Measurements from ENCODE around the gene TEX44.
"Not testable (repeated sequence)": the region's sequence is repeated elsewhere in the genome, so short reads cannot be mapped to it uniquely, and the experiment has no call there.

Gene TEX44

DNA sequence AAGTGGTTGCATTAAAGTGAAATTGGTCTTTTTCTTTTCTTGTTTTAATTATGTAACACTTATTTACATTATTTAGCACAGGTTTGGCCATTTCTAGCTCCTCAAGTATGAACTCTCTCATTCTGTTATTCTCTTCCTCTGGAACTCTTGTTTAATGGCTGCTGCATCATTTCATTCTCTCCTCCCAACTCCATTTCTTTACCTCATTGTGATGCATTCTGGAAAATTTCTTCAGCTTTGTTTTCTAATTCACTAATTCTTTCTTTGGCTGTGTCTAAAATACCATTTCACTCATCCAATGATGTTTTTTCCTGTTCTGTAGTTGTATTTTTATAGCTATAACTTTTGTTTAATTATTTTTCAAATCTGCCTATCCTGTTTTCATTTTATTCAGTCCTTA is 39.9 kb upstream of the TEX44 start:
- TF ChIP-seq, protein P1, sequence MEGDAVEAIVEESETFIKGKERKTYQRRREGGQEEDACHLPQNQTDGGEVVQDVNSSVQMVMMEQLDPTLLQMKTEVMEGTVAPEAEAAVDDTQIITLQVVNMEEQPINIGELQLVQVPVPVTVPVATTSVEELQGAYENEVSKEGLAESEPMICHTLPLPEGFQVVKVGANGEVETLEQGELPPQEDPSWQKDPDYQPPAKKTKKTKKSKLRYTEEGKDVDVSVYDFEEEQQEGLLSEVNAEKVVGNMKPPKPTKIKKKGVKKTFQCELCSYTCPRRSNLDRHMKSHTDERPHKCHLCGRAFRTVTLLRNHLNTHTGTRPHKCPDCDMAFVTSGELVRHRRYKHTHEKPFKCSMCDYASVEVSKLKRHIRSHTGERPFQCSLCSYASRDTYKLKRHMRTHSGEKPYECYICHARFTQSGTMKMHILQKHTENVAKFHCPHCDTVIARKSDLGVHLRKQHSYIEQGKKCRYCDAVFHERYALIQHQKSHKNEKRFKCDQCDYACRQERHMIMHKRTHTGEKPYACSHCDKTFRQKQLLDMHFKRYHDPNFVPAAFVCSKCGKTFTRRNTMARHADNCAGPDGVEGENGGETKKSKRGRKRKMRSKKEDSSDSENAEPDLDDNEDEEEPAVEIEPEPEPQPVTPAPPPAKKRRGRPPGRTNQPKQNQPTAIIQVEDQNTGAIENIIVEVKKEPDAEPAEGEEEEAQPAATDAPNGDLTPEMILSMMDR (conservative IDR thresholded peaks at IDR 0.05; ENCODE audit: low read depth, low read length), result no peak
- no peak overlapping the region for H3K4me3 ChIP-seq (ENCODE audit: low read depth, low read length)
- no peak for DNase-seq (ENCODE audit: low read depth)

DNA sequence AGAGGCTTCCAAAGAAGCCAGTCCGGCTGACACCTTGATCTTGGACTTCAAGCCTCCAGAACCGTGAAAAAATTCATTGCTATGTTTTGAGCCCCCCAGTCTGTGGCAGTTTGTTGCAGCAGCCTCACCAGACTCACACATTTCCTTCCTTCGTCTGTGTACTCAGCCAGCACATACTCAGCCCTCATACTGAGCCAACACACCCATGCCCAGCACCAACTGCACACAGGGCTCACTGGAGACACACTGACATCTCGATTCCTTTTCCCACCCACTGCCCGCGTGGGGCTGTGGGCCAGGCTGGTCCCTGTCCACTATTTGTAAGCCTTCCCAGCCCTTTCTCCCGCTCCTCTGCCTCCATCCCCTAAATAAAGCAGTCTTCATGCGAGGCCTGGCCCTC is 38.3 kb upstream of the TEX44 start:
- TF ChIP-seq, protein P1 (conservative IDR thresholded peaks at IDR 0.05; ENCODE audit: low read depth, low read length), result no peak
- peak overlapping the region; percentile 11 for H3K4me3 ChIP-seq (ENCODE audit: low read depth, low read length)
- no peak for DNase-seq (ENCODE audit: low read depth)

DNA sequence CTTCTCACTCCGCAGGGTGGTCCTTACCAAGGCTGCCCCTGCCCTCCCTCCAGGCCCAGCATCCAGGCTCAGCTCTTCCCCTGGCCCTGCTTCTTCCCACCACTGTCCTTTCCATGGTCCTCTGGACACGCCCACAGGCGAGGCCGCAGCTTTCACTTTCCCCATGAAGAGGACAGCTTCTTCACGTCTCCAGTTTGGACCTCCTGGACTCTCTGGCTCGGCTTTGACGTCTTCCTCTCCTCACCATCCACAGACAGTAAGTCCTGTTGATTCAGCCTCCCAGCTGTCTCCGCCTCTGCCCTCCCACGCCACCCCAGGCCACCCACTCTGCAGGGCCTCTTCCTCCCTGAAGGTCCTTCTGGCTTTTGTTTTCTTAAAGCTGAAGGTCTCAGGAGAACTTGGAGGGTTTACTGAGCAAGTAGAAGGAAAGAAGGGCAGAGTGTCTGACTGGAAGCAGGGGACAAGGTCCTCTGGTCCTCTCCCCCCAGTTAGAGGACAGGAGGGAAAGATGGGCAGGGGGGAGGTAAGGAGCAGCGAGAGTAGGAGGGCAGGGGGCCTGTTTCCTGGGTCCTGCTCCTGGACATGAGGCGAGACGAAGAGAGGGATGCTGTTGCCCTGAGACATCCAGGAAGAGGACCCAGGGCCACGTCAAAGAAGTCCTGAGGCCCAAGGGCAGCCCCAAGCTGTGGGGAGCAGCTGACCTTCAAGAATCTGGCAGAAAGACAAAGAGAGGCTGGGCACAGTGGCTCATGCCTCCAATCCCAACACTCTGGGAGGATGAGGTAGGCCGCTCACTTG is 37.7 kb upstream of the TEX44 start:
- H3K4me3 ChIP-seq (ENCODE audit: low read depth, low read length), result peak overlapping the region; percentile 11
- DNase-seq (ENCODE audit: low read depth), result peak; percentile 89
- TF ChIP-seq, protein P1 (conservative IDR thresholded peaks at IDR 0.05; ENCODE audit: low read depth, low read length), result no peak

DNA sequence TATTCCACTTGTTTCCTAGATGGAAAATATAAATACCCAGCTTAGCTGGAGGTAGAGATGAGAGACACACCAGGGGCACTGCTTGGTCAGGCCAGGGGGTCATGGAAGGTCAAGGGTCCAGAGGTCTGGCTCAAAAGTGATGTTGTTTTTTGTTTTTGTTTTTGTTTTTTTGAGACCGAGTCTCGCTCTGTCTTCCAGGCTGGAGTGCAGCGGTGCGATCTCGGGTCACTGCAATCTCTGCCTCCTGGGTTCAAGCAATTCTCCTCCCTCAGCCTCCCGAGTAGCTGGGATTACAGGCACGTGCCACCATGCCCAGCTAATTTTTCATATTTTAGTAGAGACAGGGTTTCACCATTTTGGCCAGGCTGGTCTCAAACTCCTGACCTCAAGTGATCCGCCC is 36.2 kb upstream of the TEX44 start:
- not testable (repeated sequence) for H3K4me3 ChIP-seq (ENCODE audit: low read depth, low read length); DNase-seq (ENCODE audit: low read depth)

DNA sequence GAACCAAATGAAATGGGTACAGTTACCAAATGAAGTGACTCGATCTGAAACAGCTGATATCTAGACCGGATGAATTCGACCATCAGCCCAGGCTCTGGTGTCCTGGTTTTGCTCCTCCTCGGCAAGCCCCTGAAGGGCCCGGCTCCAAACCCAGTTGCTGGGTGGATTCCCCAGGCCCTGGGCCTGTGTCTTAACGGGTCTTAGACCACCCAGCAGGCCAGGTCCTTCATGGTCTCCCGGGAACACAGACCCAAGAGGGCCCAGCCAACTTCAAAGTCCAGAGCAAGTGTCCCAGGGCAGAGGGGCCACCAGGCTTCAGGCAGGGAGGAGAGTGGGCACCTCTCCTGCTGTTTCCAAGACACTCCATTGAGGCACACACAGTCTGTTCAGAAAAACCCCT is 35.7 kb upstream of the TEX44 start:
- DNase-seq (ENCODE audit: low read depth), result no peak
- TF ChIP-seq, protein P1 (conservative IDR thresholded peaks at IDR 0.05; ENCODE audit: low read depth, low read length), result no peak
- H3K4me3 ChIP-seq (ENCODE audit: low read depth, low read length), result no peak overlapping the region

DNA sequence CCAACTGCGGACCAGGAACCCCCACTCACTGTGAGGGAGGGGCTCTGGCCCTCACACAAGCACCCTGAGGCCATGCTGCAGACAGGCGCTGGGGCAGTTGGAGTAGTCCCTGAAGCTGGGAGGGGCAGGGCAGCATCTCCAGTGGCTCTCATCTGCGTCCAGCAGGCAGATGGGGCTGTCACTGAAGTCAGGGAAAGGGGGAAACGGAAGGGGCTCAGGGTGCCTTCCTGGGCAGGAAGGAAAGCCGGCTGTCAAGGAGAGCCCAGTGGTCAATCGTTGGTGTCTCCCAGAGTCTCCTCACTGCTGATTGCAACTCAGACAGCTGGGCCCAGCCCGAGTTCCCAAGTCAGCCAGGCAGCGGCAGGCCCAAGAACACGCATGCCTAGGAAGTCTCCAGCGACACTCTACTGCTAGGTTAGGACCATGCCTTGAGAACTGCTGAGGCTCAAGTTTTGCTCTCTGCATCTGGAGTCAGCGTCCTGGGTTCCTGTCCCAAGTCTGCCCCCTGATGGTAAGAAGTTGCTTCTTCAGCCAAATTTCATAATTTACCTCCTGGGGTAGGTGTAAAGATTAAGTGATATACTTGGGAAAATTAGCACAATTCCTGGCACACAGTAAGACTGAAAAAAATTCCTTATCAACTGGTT is 35.0 kb upstream of the TEX44 start:
- peak; percentile 94 for DNase-seq (ENCODE audit: low read depth)
- no peak overlapping the region for H3K4me3 ChIP-seq (ENCODE audit: low read depth, low read length)
- TF ChIP-seq, protein P1 (conservative IDR thresholded peaks at IDR 0.05; ENCODE audit: low read depth, low read length), result peak; percentile 90

DNA sequence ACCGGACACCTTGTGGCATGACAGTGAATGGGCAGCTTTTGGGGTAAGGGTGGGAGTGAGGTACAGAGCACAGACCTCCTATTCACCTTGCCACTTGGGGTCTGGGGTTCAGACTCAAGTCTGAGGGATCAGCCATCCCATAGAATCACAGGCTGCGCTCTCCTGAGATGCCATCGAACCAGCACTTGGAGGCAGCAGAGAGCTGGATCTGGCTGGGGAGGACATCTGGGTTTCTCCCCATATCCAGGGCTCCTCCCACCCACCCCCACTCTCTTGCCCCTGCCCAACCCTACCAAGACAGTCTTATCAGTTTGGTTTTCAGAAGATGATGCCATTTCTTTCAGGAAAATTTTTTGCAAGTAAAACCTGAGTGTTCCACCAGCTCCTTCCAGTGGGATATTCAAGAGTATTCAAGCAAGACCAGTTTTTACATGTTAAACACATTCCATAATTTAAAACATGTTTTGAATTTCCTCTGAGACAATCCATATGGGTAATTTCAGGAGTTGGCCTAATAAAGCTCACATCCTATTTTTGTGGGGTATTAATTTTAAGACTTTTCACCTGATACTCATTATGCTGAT is 29.2 kb upstream of the TEX44 start:
- no peak overlapping the region for H3K4me3 ChIP-seq (ENCODE audit: low read depth, low read length)
- TF ChIP-seq, protein P1 (conservative IDR thresholded peaks at IDR 0.05; ENCODE audit: low read depth, low read length), result peak; percentile 87
- DNase-seq (ENCODE audit: low read depth), result peak; percentile 73
